NCI-H774 (cell line): ENCODE data around the gene CTNNA3.
"Not testable (repeated sequence)": the region's sequence is repeated elsewhere in the genome, so short reads cannot be mapped to it uniquely, and the experiment has no call there.

Experiments used
- DNase-seq: peaks from one replicate; lab custom pipeline; 2025; lab: John Stamatoyannopoulos, UW

Gene CTNNA3

GRCh38 chr10:67246066-67246555 lies 449.9 kb downstream of the CTNNA3 start:
- no peak for DNase-seq

- DNase-seq: no peak
Observed at GRCh38 chr10:67242528-67242927, 453.5 kb downstream of the CTNNA3 start.

GRCh38 chr10:67241451-67241850 lies 454.5 kb downstream of the CTNNA3 start:
- DNase-seq: no peak

- DNase-seq: no peak
Observed at GRCh38 chr10:67239864-67240497, 456.0 kb downstream of the CTNNA3 start.

- peak; percentile 15 for DNase-seq
Observed at GRCh38 chr10:67230680-67231500, 465.1 kb downstream of the CTNNA3 start.

- DNase-seq: no peak
Observed at GRCh38 chr10:67225226-67225625, 470.8 kb downstream of the CTNNA3 start.

- DNase-seq: no peak
Observed at GRCh38 chr10:67224553-67224952, 471.4 kb downstream of the CTNNA3 start.

- DNase-seq: no peak
Observed at GRCh38 chr10:67222934-67223333, 473.1 kb downstream of the CTNNA3 start.

GRCh38 chr10:67221939-67222494 lies 474.0 kb downstream of the CTNNA3 start:
- no peak for DNase-seq

- no peak for DNase-seq
Observed at GRCh38 chr10:67211680-67212079, 484.3 kb downstream of the CTNNA3 start.

GRCh38 chr10:67207923-67208322 lies 488.1 kb downstream of the CTNNA3 start:
- DNase-seq: not testable (repeated sequence)

GRCh38 chr10:67200913-67201564 lies 495.0 kb downstream of the CTNNA3 start:
- DNase-seq: no peak

- DNase-seq: no peak
Observed at GRCh38 chr10:67175354-67175753, 520.6 kb downstream of the CTNNA3 start.

GRCh38 chr10:67173787-67174186 lies 522.2 kb downstream of the CTNNA3 start:
- no peak for DNase-seq

- no peak for DNase-seq
Observed at GRCh38 chr10:67171970-67172369, 524.0 kb downstream of the CTNNA3 start.

GRCh38 chr10:67156239-67156638 lies 539.8 kb downstream of the CTNNA3 start:
- no peak for DNase-seq

- DNase-seq: no peak
Observed at GRCh38 chr10:67151471-67151870, 544.5 kb downstream of the CTNNA3 start.

GRCh38 chr10:67144530-67144929 lies 551.5 kb downstream of the CTNNA3 start:
- no peak for DNase-seq

- no peak for DNase-seq
Observed at GRCh38 chr10:67141300-67141699, 554.7 kb downstream of the CTNNA3 start.

- no peak for DNase-seq
Observed at GRCh38 chr10:67140641-67141040, 555.4 kb downstream of the CTNNA3 start.

- no peak for DNase-seq
Observed at GRCh38 chr10:67127441-67127840, 568.6 kb downstream of the CTNNA3 start.

GRCh38 chr10:67119651-67120050 lies 576.3 kb downstream of the CTNNA3 start:
- DNase-seq: no peak

- DNase-seq: no peak
Observed at GRCh38 chr10:67115972-67116371, 580.0 kb downstream of the CTNNA3 start.
